CD14-positive monocyte (primary cell): ENCODE measurements around the gene MS4A14. TPM values are rescaled to one million over a fixed set of nuclear protein-coding genes. Genes with fewer than 3 reads are reported as not detected.

ENCODE experiments used
- DNase-seq, 3 donors: peaks; one replicate each; pipeline ENCODE4 v3.0.0-alpha.2; 2011 to 2022
- H2AFZ ChIP-seq: 2 replicates; pipeline ENCODE4 v1.6.0; 2012; ENCODE audit warnings: mild to moderate bottlenecking, low read depth, low read length, inconsistent platforms; ENCODE audit not compliant: insufficient read depth, poor library complexity, severe bottlenecking
- H3K27ac ChIP-seq, 2 donors: 1 replicate in 1 of 2; 2 replicates in 1 of 2; pipeline ENCODE4 v1.5.1; 2012 to 2013; ENCODE audit warnings: low read length in 2 of 2, control low read depth in 1 of 2, inconsistent platforms in 1 of 2, low read depth in 1 of 2, mild to moderate bottlenecking in 1 of 2
- H3K27me3 ChIP-seq, 2 donors: one replicate each; pipeline versions ENCODE4 v1.6.0 to v1.6.1; 2011 to 2013; ENCODE audit warnings: low read length in 2 of 2; ENCODE audit not compliant: control insufficient read depth in 2 of 2, insufficient read depth in 2 of 2
- H3K36me3 ChIP-seq, 2 donors: replicated peaks in 1 of 2; 1 replicate in 1 of 2; 2 replicates in 1 of 2; pipeline versions ENCODE4 v1.5.1 to v1.6.1; 2012 to 2013; ENCODE audit warnings: low read length in 2 of 2, control low read depth in 1 of 2, inconsistent platforms in 1 of 2, mild to moderate bottlenecking in 1 of 2; ENCODE audit not compliant: insufficient read depth in 2 of 2, control insufficient read depth in 1 of 2
- H3K4me1 ChIP-seq, 2 donors: 1 replicate in 1 of 2; 2 replicates in 1 of 2; pipeline versions ENCODE4 v1.5.1 to v1.6.1; 2012 to 2013; ENCODE audit warnings: low read length in 2 of 2, control low read depth in 1 of 2, inconsistent platforms in 1 of 2, mild to moderate bottlenecking in 1 of 2, moderate library complexity in 1 of 2; ENCODE audit not compliant: insufficient read depth in 2 of 2, control insufficient read depth in 1 of 2
- H3K4me2 ChIP-seq: replicated peaks from 2 replicates; pipeline ENCODE3; 2012; ENCODE audit warnings: low read length, moderate library complexity, mild to moderate bottlenecking; ENCODE audit not compliant: poor library complexity, severe bottlenecking; ENCODE audit errors: extremely low read depth
- H3K4me3 ChIP-seq, 3 experiments: fragments of 200-600 bp in 1 of 3; sonication (generic) in 1 of 3; replicated peaks in 1 of 3; 1 replicate in 2 of 3; 2 replicates in 1 of 3; pipeline ENCODE4 v1.5.1; 2011 to 2013; ENCODE audit warnings: low read length in 3 of 3, mild to moderate bottlenecking in 3 of 3, control low read depth in 2 of 3, low read depth in 2 of 3, inconsistent platforms in 1 of 3, moderate library complexity in 1 of 3
- H3K79me2 ChIP-seq: 2 replicates; pipeline ENCODE4 v1.6.0; 2012; ENCODE audit warnings: mild to moderate bottlenecking, control low read depth, inconsistent platforms, low read length, moderate library complexity; ENCODE audit not compliant: insufficient read depth
- H3K9ac ChIP-seq: 2 replicates; pipeline ENCODE4 v1.6.0; 2017; ENCODE audit warnings: low read length, mild to moderate bottlenecking; ENCODE audit not compliant: insufficient read depth, poor library complexity, severe bottlenecking
- H3K9me3 ChIP-seq, 2 donors: replicated peaks in 1 of 2; 1 replicate in 1 of 2; 2 replicates in 1 of 2; pipeline versions ENCODE4 v1.5.1 to v1.6.1; 2012 to 2013; ENCODE audit warnings: low read length in 2 of 2, control low read depth in 1 of 2; ENCODE audit not compliant: control insufficient read depth in 1 of 2, insufficient read depth in 1 of 2
- H4K20me1 ChIP-seq: 2 replicates; pipeline ENCODE4 v1.6.0; 2012; ENCODE audit warnings: mild to moderate bottlenecking, low read length, control low read depth, moderate library complexity; ENCODE audit not compliant: insufficient read depth
- H3K27ac Mint-ChIP-seq, 7 donors: one replicate each; pipeline ENCODE4 v1.8.0; 2020; ENCODE audit warnings: mild to moderate bottlenecking in 7 of 7, mixed read lengths in 7 of 7, moderate library complexity in 6 of 7, inconsistent platforms in 2 of 7
- H3K27me3 Mint-ChIP-seq, 3 donors: one replicate each; pipeline ENCODE4 v1.8.0; 2021 to 2022; ENCODE audit warnings: low read depth in 3 of 3, mild to moderate bottlenecking in 3 of 3, mixed read lengths in 3 of 3, moderate library complexity in 3 of 3, inconsistent platforms in 1 of 3
- H3K36me3 Mint-ChIP-seq, 2 donors: one replicate each; pipeline ENCODE4 v1.8.0; 2020; ENCODE audit warnings: mixed read lengths in 2 of 2, inconsistent platforms in 1 of 2, mild to moderate bottlenecking in 1 of 2
- H3K4me1 Mint-ChIP-seq: one replicate; pipeline ENCODE4 v1.8.0; 2020; ENCODE audit warnings: mild to moderate bottlenecking, mixed read lengths
- H3K4me3 Mint-ChIP-seq, 2 donors: one replicate each; pipeline ENCODE4 v1.8.0; 2020; ENCODE audit warnings: mild to moderate bottlenecking in 2 of 2, mixed read lengths in 2 of 2, moderate library complexity in 1 of 2
- H3K9me3 Mint-ChIP-seq, 7 donors: one replicate each; pipeline ENCODE4 v1.8.0; 2020 to 2022; ENCODE audit warnings: mixed read lengths in 7 of 7, mild to moderate bottlenecking in 6 of 7, moderate library complexity in 6 of 7, inconsistent platforms in 2 of 7
- CTCF ChIP-seq: fragments of 200-600 bp; IDR thresholded peaks from one replicate; pipeline ENCODE4 v1.8.0; 2022; ENCODE audit warnings: antibody characterized with exemption, mild to moderate bottlenecking
- WGBS: methylation state at CpG from one replicate; pipeline ENCODE4 v1.1.5; 2013; ENCODE audit warnings: missing lambda C conversion rate; ENCODE audit not compliant: insufficient coverage; 5-methylcytosine and 5-hydroxymethylcytosine counted together
- intact Hi-C, 2 donors: fragments of 100-400 bp; cut with micrococcal nuclease; formaldehyde crosslinking; loops; one replicate each; pipeline versions ENCODE4 v1.15.0 to v1.15.1; 2023
- polyA plus RNA-seq, 3 donors: library from polyadenylated mRNA; depleted of rRNA in 1 of 3; unstranded in 2 of 3; stranded (reverse) in 1 of 3; fragments of 300-500 nt in 2 of 3; fragments of >200 nt in 1 of 3; fragmentation: Illumina TruSeq in 2 of 3; gene quantifications; 1 replicate in 2 of 3; 2 replicates in 1 of 3; pipeline ENCODE4 v1.2.3, GENCODE V29; 2012 to 2021

MS4A14 gene
- polyA plus RNA-seq, 3 donors = 3.0 to 30.8 (median 7.5) TPM

- Histone ChIP-seq H3K4me2 (peak overlapping the region; percentile 24), H3K4me3 (peak overlapping the region in 1 of 3 experiments; percentile 51), H3K27ac (peak overlapping the region in 1 of 2 donors; percentile 75), H3K27me3 (no peaks in the 10 kb centered on the region), H3K9me3 (peaks cover 15% of the 10 kb centered on the region in 2 donors), H3K4me1 (peaks cover 46 to 62% of the 10 kb centered on the region in 2 donors), H4K20me1 (no peaks in the 10 kb centered on the region), H3K79me2 (no peaks in the 10 kb centered on the region), H2AFZ (no peak overlapping the region), H3K36me3 (no peaks in the 10 kb centered on the region), H3K9ac (no peak overlapping the region)
- Mint-ChIP-seq H3K4me3 (peak overlapping the region in 1 of 2 donors; percentile 35), H3K36me3 (peaks cover 9 to 19% of the 10 kb centered on the region in 2 donors), H3K27ac (peak overlapping the region; percentile 60 to 92 (median 83)), H3K9me3 (peaks cover 10 to 23% (median 18%) of the 10 kb centered on the region in 7 donors), H3K4me1 (peaks cover 54% of the 10 kb centered on the region), H3K27me3 (peaks cover 0 to 4% (median 0%) of the 10 kb centered on the region in 3 donors)
- no peak for TF ChIP-seq CTCF
- no CpG with 5 or more reads among the region's 3 CpGs for WGBS
- DNase-seq = peak in 2 of 3 donors; percentile 42 to 52
- intact Hi-C loops = no loop called here
Measured at GRCh38 chr11:60371386-60371785, 24.9 kb upstream of the MS4A14 start.

GRCh38 chr11:60371854-60372253 is 24.4 kb upstream of the MS4A14 start:
- intact Hi-C loops = no loop called here
- H3K4me3 Mint-ChIP-seq = no peak overlapping the region
- peak overlapping the region; percentile 60 to 92 (median 83) for H3K27ac Mint-ChIP-seq
- Histone ChIP-seq H3K4me1 (peaks cover 50 to 62% of the 10 kb centered on the region in 2 donors), H3K4me2 (peak overlapping the region; percentile 24), H2AFZ (no peak overlapping the region), H3K9me3 (peaks cover 12 to 15% of the 10 kb centered on the region in 2 donors), H3K9ac (no peak overlapping the region), H3K4me3 (peak overlapping the region in 1 of 3 experiments; percentile 51), H3K79me2 (no peaks in the 10 kb centered on the region), H3K27ac (peak overlapping the region in 1 of 2 donors; percentile 75), H4K20me1 (no peaks in the 10 kb centered on the region), H3K27me3 (no peaks in the 10 kb centered on the region), H3K36me3 (no peaks in the 10 kb centered on the region)
- no peak for DNase-seq
- peaks cover 0 to 4% (median 0%) of the 10 kb centered on the region in 3 donors for H3K27me3 Mint-ChIP-seq
- WGBS = no CpG with 5 or more reads among the region's 1 CpG
- peaks cover 58% of the 10 kb centered on the region for H3K4me1 Mint-ChIP-seq
- no peak for TF ChIP-seq CTCF
- peaks cover 9 to 21% of the 10 kb centered on the region in 2 donors for H3K36me3 Mint-ChIP-seq
- H3K9me3 Mint-ChIP-seq = peaks cover 8 to 23% (median 16%) of the 10 kb centered on the region in 7 donors
